NCI-H1436 (cell line): ENCODE data around the gene FHAD1.
A peak's percentile ranks its signal among the peaks of the same experiment; 100 is the strongest.

ENCODE experiments used
- DNase-seq: peaks from one replicate; lab custom pipeline; 2025; lab: John Stamatoyannopoulos, UW

FHAD1 gene

DNA sequence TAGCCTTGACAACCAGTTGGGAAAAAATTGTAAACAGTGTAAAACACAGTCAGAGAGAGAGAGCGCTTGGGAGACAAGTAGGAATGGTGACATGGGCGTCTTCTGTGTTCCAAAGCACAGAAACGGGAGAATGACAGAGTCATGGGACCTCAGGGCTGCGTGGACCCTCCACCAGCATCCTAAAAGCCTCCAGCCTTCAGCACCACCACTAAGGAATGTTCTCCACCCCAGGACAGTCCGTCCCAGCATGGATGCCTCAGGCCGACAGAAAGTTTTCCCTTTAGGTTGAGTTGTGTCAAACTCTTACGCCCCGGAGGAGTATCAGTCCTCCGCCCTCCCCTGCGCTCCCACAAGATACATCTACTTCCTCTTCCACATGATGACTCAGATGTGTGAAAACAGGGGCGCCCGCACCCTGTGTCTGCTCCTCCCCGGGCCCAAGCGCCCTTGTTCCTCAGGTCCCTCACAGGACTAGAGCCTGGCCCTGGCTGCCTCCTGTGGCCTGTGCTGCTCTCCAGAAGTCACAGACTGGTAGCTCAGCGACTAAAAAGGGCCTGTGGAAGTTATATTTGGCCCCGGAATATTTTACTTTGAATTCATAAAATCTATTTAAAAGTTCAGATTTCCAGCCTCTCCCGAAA, 98.8 kb downstream of the FHAD1 start:
- DNase-seq, result no peak

- DNase-seq, result no peak
Measured at GRCh38 chr1:15346346-15347030, 99.5 kb downstream of the FHAD1 start.

DNA sequence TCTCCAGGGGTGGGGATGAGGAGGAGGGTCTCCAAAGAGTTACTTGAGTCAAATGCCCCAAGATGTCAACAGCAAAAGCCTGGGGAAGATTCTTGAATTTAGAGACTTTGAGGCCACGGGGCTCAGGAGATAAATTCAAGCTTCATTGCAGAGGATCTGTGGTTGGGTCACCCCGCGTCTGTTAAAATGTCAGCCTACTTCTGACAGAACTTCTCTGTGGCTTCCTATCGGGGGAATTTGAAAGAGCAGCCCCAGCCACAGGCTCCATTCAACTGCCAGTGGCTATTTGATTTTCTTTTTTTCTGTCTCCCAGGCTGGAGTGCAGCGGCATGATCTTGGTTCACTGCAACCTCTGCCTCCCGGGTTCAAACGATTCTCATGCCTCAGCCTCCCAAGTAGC, 100.2 kb downstream of the FHAD1 start:
- DNase-seq, result no peak

GRCh38 chr1:15348648-15349047, 101.6 kb downstream of the FHAD1 start:
- no peak for DNase-seq

GRCh38 chr1:15349133-15349532, 102.1 kb downstream of the FHAD1 start:
- no peak for DNase-seq

DNA sequence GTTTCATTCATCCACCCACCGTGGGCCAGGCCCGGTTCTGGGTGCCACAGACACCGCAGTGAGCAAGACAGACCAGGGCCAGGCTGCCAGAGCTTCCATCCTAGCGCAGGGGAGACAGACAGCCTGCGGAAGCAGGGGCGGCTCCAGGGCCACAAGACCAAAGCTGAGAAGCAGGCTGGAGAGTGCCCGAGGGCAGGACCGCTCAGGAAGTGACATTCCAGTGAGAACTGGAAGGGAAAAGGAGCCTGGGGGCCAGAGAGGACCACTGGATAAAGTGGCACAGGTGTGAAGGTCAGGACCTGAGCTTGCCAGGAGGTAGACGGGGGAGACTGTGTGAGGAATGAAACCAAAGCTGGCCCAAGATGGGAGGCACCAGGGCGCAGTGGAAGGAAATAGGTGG, 103.1 kb downstream of the FHAD1 start:
- DNase-seq, result no peak

GRCh38 chr1:15350551-15351200, 103.7 kb downstream of the FHAD1 start:
- DNase-seq, result no peak

DNA sequence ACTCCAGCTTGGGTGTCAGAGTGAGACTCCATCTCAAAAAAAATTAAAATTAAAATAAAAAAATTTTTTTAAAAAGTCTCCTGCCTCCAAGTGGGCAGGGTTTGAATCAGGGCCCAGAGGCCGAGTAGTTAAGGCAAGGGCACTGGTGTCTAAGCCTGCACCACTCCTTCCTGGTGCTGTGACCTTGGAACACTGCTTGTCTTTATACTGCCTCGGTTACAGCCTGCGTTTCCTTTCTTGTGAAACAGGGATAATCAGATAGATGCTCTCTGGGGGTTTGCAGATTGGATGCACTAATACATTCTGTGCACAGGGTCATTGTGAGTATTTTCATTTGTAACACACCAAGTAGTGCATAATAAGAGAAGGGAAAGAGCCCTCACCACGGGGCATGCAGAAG, 104.3 kb downstream of the FHAD1 start:
- no peak for DNase-seq

- peak; percentile 6 for DNase-seq
Measured at GRCh38 chr1:15352128-15352957, 105.3 kb downstream of the FHAD1 start.

DNA sequence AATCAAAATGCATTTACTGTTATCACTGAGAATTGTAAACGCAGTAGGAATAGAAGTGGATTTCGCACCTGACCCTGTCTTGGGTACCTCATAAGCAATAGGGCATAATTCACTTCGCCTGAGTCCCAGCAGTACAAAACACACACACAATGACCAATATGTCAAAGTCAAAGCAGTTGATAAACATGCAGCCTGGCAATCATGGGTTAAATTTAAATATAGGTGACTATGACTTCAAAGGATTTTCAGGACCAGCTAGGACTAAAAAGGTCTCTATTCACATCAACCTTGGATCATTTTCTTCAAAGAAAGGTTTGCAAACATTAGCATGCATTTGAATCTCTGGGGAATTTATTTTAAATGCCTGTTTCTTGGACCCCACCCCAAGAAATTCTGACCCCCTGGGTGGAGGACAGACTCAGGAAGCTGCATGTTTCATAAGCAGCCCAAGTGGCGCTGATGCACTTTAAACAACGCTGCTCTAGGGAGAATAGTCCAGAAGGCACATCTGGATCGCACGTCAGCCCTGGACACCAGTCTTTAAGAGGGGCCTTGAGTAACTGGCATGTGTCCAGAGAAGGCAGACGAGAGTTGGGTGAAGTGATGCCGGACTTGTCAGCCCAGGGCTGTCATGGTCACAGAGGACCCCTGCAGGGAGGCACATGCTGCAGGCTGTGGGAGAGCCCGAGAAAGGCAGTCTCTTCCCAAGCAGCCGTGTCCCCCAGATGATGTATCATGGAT, 107.0 kb downstream of the FHAD1 start:
- no peak for DNase-seq

- DNase-seq, result no peak
Measured at GRCh38 chr1:15354580-15354965, 107.5 kb downstream of the FHAD1 start.

DNA sequence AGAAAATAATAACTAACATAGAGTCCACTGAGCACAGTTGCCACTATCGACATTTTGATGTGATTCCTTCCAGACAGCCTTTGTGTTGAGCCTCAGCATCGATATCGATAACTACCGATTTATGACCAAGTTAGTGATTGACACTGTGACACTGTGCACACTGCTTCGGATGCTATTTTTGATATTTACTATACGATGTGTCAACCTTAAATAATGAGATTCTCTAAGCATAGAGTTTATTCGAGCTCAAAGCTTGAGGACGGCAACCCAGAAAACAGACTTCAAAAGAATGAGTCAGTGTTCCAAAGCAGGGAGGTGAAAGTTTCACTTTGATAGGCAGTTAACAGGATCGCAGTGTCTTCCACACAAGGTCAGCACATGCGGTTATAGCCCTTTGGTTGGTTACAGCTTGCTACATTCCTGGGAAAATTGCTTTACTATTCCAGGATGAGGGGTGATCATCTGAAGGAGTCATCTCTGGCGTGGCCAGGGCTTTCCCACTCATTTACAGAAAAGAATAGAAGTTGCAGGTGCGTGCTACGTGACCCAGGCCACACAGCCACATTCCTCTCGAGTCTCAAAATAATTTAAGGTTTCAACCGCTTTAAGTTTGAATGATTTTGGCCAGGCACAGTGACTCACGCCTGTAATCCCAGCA, 109.1 kb downstream of the FHAD1 start:
- no peak for DNase-seq

DNA sequence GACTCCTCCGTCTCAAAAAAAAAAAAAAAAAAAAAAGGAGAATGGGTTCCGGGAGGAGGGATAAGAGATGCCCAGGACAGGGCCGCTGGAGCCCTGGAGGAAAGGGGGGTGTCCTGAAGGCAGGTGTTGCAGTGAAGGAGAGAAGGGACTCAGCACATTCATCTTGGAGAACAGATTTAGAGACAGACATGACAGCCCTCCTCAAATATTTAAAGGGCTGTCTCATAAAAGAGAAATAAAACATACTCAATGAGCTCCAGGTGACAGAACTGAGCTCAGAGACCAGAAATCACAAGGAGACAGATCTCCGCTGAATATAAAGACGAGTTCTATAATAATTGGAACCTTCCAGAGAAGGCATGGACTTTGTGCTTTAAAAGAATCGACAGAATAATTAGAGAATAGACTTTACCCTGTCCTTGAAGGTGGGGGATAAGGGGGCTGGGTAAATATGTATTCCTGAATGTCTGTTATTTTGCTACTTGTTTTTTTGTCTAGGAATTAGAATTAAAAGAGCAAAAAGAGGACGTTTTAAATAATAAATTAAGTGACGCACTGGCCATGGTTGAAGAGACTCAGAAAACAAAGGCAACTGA, 110.7 kb downstream of the FHAD1 start:
- DNase-seq, result no peak

DNA sequence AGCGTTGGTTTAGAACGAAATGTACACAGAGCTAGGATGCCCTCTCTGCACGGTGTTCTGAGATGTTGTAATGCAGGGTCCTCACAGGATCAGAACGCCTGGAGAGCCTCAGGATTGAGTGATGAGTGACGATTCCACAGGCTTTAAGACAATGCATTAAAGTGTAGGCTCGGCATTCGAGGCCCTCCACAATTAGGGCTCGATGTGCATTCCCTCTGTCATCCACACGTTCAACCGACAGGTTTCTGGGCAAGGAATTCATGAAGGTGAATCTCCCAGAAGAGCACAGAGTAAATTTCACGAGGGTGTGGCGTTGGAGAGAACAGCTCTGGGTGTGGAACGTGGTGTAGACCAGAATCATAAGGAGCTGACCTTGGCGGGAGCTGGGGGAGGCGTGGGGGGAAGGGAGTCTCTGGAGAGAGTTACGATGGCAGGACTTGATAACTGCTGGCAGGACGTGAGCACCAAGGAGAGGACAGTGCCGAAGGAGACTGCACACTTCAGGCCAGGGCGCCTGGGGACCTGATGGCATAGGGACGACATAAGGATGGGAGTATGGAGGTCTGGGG, 111.6 kb downstream of the FHAD1 start:
- no peak for DNase-seq

DNA sequence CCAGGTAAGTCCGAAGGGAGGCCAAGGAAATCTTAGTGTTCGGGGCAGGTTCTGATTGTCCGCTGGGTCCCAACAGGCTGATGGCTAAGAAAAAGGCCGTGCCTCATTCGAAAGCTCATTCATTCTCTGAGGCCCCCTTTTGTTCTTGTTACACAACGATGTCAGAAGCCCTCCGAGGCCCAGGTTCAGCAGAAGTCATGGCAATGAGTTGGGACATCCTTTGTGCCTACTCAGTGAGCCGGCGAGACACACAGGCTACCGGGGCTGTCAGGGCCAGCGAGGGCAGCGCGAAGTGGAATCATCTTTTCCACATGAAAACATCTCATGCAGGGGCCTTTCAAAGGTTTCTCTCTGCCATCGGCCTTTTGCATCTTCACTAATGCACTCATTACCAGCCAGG, 113.7 kb downstream of the FHAD1 start:
- no peak for DNase-seq

- DNase-seq, result no peak
Measured at GRCh38 chr1:15362096-15362736, 115.2 kb downstream of the FHAD1 start.

DNA sequence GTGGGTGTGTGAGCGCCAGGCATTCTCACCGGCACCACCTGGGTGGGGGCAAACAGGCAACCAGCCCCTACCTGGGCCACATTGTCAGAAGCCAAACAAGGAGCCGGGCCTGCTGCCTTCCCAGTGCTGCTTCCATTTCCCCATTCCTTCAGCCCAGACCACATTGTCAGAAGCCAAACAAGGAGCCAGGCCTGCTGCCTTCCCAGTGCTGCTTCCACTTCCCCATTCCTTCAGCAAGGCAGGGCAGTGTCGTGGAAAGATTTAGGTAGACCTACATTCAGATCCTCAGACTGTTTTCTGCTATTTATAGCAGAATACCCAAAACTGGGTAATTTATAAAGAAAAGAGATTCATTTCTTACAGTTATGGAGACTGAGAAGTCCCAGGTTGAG, 115.7 kb downstream of the FHAD1 start:
- DNase-seq, result no peak

DNA sequence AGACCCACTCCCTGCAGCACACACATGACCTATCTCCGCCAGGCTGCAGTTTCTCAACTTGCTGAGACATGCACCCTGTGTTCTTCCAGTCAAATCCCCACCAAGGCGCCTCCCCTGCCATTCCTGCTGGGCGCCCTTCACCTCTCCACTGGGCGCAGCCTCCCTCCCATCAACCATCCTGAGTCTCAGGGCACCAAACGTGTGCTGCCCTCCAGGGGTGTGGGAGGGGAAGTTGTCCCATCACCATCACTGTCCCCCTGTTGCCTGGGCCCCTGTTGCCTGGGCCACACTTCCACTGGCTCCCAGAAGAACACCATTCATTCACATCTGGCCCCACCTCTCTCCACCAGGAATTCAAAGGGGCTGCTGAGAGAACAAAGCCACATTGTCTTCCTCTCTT, 117.7 kb downstream of the FHAD1 start:
- no peak for DNase-seq

- no peak for DNase-seq
Measured at GRCh38 chr1:15368888-15369287, 121.9 kb downstream of the FHAD1 start.

DNA sequence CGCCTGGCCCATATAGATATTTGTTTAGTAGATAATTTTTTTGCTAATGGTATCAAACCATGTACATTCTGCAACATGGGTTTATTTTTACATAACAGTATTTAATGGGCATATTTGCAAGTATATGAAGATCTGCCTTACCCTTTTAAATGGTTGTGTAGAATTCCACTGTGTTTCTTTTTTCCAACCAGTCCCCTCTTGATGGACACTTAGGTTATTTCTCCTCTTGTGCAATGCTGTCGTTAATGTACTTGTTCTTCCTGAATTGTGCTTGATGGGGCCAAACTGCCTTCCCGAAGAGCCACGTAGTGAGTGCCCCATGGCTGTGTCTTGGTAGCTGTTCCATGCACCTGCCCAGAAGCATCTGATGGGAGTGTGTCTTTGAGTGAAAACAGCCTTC, 123.2 kb downstream of the FHAD1 start:
- DNase-seq, result no peak
